ENCODE measurements around the gene TRIM17. TPM values are rescaled to one million over a fixed set of nuclear protein-coding genes. Genes with fewer than 3 reads are reported as not detected.

Gene TRIM17
- total RNA-seq, 2 experiments from 2014 or later = 0.73 to 0.96 TPM

GRCh38 chr1:228363686-228364067 is 53.0 kb downstream of the TRIM17 start:
- H3K4me3 Mint-ChIP-seq = no peak overlapping the region
- no peaks in the 10 kb centered on the region for H3K9me3 ChIP-seq (ENCODE audit: control insufficient read depth in 1 of 2, insufficient read depth in 1 of 2, low read length in 2 of 2)
- no peaks in the 10 kb centered on the region for H3K36me3 Mint-ChIP-seq (ENCODE audit: low read depth)
- ChIA-PET POLR2A (no interaction called here), CTCF (no interaction called here)
- TF ChIP-seq CTCF (IDR thresholded peaks at IDR 0.05) = no peak
- H3K4me3 ChIP-seq (ENCODE audit: low read length) = no peak overlapping the region
- no peaks in the 10 kb centered on the region for H3K27me3 Mint-ChIP-seq
- intact Hi-C loops (cut with DNase I, micrococcal nuclease) = no loop called here
- no peaks in the 10 kb centered on the region for H3K4me1 Mint-ChIP-seq (ENCODE audit: low read depth)
- H3K4me1 ChIP-seq (ENCODE audit: insufficient read depth, low read length) = no peaks in the 10 kb centered on the region
- no peak overlapping the region for H3K27ac ChIP-seq (ENCODE audit: low read depth in 1 of 2, low read length in 2 of 2)
- no peak for ATAC-seq (ENCODE audit: poor library complexity)
- H3K36me3 ChIP-seq (ENCODE audit: insufficient read depth, low read length) = no peaks in the 10 kb centered on the region
- H3K27ac Mint-ChIP-seq = no peak overlapping the region
- DNase-seq = no peak
- no peaks in the 10 kb centered on the region for H3K27me3 ChIP-seq (ENCODE audit: control insufficient read depth in 1 of 2, insufficient read depth in 2 of 2, low read length in 2 of 2)
- no peaks in the 10 kb centered on the region for H3K9me3 Mint-ChIP-seq

GRCh38 chr1:228362884-228363450 is 53.7 kb downstream of the TRIM17 start:
- H3K9me3 ChIP-seq (ENCODE audit: control insufficient read depth in 1 of 2, insufficient read depth in 1 of 2, low read length in 2 of 2) = no peaks in the 10 kb centered on the region
- ATAC-seq (ENCODE audit: poor library complexity) (no peak), DNase-seq (no peak)
- Mint-ChIP-seq H3K9me3 (no peaks in the 10 kb centered on the region), H3K4me3 (no peak overlapping the region), H3K4me1 (ENCODE audit: low read depth) (no peaks in the 10 kb centered on the region), H3K27ac (no peak overlapping the region), H3K36me3 (ENCODE audit: low read depth) (no peaks in the 10 kb centered on the region), H3K27me3 (no peaks in the 10 kb centered on the region)
- no peak overlapping the region for H3K4me3 ChIP-seq (ENCODE audit: low read length)
- no peaks in the 10 kb centered on the region for H3K36me3 ChIP-seq (ENCODE audit: insufficient read depth, low read length)
- TF ChIP-seq CTCF (IDR thresholded peaks at IDR 0.05) = no peak
- H3K27me3 ChIP-seq (ENCODE audit: control insufficient read depth in 1 of 2, insufficient read depth in 2 of 2, low read length in 2 of 2) = no peaks in the 10 kb centered on the region
- H3K4me1 ChIP-seq (ENCODE audit: insufficient read depth, low read length) = no peaks in the 10 kb centered on the region
- intact Hi-C loops (cut with DNase I, micrococcal nuclease) = no loop called here
- no peak overlapping the region for H3K27ac ChIP-seq (ENCODE audit: low read depth in 1 of 2, low read length in 2 of 2)
- ChIA-PET POLR2A (no interaction called here), CTCF (no interaction called here)

- H3K4me1 Mint-ChIP-seq (ENCODE audit: low read depth) = no peaks in the 10 kb centered on the region
- no peaks in the 10 kb centered on the region for H3K9me3 Mint-ChIP-seq
- H3K4me1 ChIP-seq (ENCODE audit: insufficient read depth, low read length) = no peaks in the 10 kb centered on the region
- intact Hi-C loops (cut with DNase I, micrococcal nuclease) = no loop called here
- H3K9me3 ChIP-seq (ENCODE audit: control insufficient read depth in 1 of 2, insufficient read depth in 1 of 2, low read length in 2 of 2) = no peaks in the 10 kb centered on the region
- TF ChIP-seq CTCF (IDR thresholded peaks at IDR 0.05) = no peak
- ATAC-seq (ENCODE audit: poor library complexity) (no peak), DNase-seq (no peak)
- ChIA-PET POLR2A (no interaction called here), CTCF (no interaction called here)
- no peaks in the 10 kb centered on the region for H3K36me3 Mint-ChIP-seq (ENCODE audit: low read depth)
- H3K27me3 Mint-ChIP-seq = no peaks in the 10 kb centered on the region
- no peak overlapping the region for H3K27ac Mint-ChIP-seq
- no peaks in the 10 kb centered on the region for H3K27me3 ChIP-seq (ENCODE audit: control insufficient read depth in 1 of 2, insufficient read depth in 2 of 2, low read length in 2 of 2)
- H3K27ac ChIP-seq (ENCODE audit: low read depth in 1 of 2, low read length in 2 of 2) = no peak overlapping the region
- no peak overlapping the region for H3K4me3 ChIP-seq (ENCODE audit: low read length)
- no peaks in the 10 kb centered on the region for H3K36me3 ChIP-seq (ENCODE audit: insufficient read depth, low read length)
- H3K4me3 Mint-ChIP-seq = no peak overlapping the region
Measured at GRCh38 chr1:228362141-228362883, 54.3 kb downstream of the TRIM17 start.

Data from CD4-positive, alpha-beta T cell (primary cell).